ENCODE measurements around the gene ZBTB25.

Gene ZBTB25

GRCh38 chr14:64513271-64513670 is 9.6 kb upstream of the ZBTB25 start:
- no peak for DNase-seq (ENCODE audit: low read depth)
- TF ChIP-seq CTCF (IDR thresholded peaks at IDR 0.05; ENCODE audit: insufficient read depth, low read depth, low read length, missing control alignments), result no peak
- H3K4me3 ChIP-seq (ENCODE audit: low read length), result no peak overlapping the region

DNA sequence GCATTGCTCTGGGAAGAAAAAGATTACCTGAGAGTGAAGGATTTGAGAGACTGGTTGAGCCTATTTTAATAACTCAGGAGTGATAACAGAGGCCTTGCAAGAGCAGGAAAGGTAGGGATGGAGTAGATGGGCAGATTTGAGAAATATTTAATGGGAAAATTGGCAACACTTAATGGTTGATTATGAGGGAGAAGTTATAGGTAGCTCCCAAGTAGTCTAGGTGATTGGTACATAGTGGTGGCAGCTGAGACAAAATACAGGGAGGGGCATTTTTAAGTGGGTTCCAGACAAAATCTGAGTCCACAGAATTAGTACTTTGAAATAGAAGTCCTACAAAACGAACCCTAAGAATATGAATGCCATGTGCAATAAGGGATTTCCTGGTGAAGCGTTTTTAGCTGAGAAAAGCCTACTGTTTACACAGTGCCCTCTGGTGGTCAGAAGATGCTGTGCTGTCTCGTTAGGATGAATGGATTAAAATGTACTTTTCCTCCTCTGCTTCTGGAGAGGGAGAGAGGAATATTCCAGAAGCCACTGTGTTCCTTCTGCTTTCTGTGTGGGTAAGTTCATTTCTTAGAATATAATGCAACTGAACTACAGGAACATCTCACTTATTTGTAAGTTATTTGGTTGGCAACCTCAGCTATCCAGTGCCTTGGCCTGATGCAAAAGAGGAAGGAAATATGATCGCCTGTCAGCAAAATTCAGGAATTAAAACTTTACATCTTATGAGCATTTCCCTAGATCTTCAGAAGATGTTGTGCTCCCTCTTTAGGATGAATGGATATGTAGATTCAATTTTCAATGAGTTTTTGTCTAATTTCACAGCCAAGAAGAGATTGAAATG is 7.4 kb upstream of the ZBTB25 start:
- peak; percentile 73 for DNase-seq (ENCODE audit: low read depth)
- no peak overlapping the region for H3K4me3 ChIP-seq (ENCODE audit: low read length)
- TF ChIP-seq CTCF (IDR thresholded peaks at IDR 0.05; ENCODE audit: insufficient read depth, low read depth, low read length, missing control alignments), result peak; percentile 95

GRCh38 chr14:64509036-64509435 is 5.4 kb upstream of the ZBTB25 start:
- DNase-seq (ENCODE audit: low read depth), result no peak
- no peak overlapping the region for H3K4me3 ChIP-seq (ENCODE audit: low read length)
- no peak for TF ChIP-seq CTCF (IDR thresholded peaks at IDR 0.05; ENCODE audit: insufficient read depth, low read depth, low read length, missing control alignments)

DNA sequence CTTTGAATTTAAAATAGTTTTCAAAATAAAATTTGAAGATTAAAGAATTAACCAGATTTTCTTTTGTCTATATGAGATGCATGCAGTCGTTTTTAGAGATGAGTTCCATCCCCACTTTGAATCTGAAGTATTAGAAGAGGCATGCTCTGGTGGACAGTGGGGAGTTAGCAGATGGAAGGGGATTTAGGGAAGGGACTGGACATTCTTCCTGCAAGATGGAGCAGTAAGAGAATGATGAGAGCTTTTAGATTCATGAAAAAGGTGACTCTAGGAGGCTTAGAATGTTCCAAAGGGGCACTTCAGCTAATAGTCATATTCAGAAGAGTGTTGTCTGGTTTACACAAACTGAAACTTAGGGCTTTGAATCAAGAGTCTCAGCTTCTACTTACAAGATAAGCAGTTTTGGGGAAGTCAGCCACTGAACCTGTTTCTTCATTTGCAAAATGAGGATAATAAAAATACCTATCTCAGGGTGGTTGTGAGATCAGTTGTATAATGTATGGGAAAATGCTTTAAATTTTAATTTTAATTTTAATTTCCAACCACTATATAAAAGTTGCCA is 4.7 kb upstream of the ZBTB25 start:
- H3K4me3 ChIP-seq (ENCODE audit: low read length), result no peak overlapping the region
- no peak for DNase-seq (ENCODE audit: low read depth)
- TF ChIP-seq CTCF (IDR thresholded peaks at IDR 0.05; ENCODE audit: insufficient read depth, low read depth, low read length, missing control alignments), result no peak

DNA sequence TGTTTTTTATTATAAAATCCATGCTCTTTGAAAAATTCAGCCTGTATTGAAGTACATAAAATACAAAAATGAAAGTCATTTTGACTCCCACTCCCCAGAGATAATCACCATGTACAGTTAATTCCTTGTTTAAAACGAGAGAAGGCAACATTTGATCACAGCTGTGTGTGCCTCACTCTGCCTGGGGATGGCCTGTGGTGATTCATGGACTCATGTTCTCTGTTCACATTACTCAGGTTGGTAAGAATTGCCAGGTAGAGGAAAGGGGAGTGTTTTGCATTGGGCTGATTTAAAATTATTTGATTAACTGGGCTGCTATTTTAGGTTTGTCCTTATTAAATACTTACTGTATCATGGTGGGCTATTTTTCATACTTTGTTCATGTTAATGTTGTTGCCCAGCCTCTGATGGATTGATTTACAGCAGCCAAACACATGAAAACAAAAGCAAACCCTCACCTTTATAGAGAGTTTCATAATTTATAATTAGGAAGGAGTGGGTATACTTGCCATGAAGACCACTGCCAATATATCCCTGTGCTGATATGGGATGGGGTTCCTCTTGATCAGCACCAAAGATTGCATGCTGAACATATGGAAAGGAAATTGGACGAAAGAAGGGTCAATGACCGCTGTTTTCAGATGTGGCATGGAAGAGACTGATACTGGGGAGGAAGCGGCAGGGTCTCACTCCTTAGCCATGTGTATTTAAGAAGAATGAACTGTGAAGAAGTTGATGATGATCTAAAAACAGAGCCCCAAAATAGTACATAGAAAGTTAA is 3.9 kb upstream of the ZBTB25 start:
- TF ChIP-seq CTCF (IDR thresholded peaks at IDR 0.05; ENCODE audit: insufficient read depth, low read depth, low read length, missing control alignments), result no peak
- DNase-seq (ENCODE audit: low read depth), result peak; percentile 86
- no peak overlapping the region for H3K4me3 ChIP-seq (ENCODE audit: low read length)

DNA sequence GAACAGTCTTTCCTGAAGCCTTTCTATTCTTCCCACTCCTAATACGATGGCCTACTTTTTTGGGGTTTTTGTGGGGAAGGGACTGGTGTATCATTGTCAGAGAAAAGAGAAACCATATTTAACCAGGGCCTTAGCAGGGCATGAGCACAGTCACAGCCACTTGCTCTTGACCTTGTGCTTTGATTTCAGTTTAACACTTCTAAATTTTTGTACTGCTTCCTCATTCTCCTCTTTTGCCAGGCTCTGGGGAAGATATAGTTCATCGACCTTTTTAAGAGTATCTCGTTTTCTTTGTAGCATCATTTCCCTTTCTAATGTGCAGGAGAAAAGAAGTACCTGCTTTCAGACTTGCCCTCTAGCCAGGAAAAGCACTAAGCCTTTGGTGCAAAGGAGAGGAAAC is 3.1 kb upstream of the ZBTB25 start:
- no peak for TF ChIP-seq CTCF (IDR thresholded peaks at IDR 0.05; ENCODE audit: insufficient read depth, low read depth, low read length, missing control alignments)
- DNase-seq (ENCODE audit: low read depth), result no peak
- no peak overlapping the region for H3K4me3 ChIP-seq (ENCODE audit: low read length)
